ENCODE data around the gene ZNF700. TPM values are rescaled to one million over a fixed set of nuclear protein-coding genes. Genes with fewer than 3 reads are reported as not detected.

The ZNF700 gene
- total and polyA plus RNA-seq, 2 donors (not counting 3 experiments of a cell fraction or from before 2014, with no cell fraction given): 2.3 to 7.9 TPM

- no TSS peak for BruUV-seq (replicated peaks)
- POLR2A ChIA-PET: no interaction called here
- dilution Hi-C loops (cut with MboI; ENCODE audit: extremely low pct_ligation_motif_present, low sequenced_read_pairs): no loop called here
- no peaks in the 10 kb centered on the region for H3K9me1 ChIP-seq (replicated peaks; ENCODE audit: control insufficient read depth, extremely low read depth, insufficient read depth, low read length)
- intact Hi-C loops (cut with micrococcal nuclease): no loop called here
- H3K9ac ChIP-seq (replicated peaks; ENCODE audit: extremely low read depth, insufficient read depth, low read length): no peak overlapping the region
- H3K27me3 ChIP-seq (ENCODE audit: control insufficient read depth in 2 of 2, insufficient read depth in 2 of 2, low read length in 2 of 2): no peaks in the 10 kb centered on the region
- CTCF ChIA-PET: no interaction called here
- no peak overlapping the region for H2AFZ ChIP-seq (ENCODE audit: low read depth, low read length)
- DNase-seq (ENCODE audit: low read depth, low spot score) (no peak), FAIRE-seq (no peak)
- no peaks in the 10 kb centered on the region for H3K9me3 ChIP-seq (replicated peaks; ENCODE audit: control insufficient read depth, insufficient read depth, low read length)
- H3K4me3 ChIP-seq (replicated peaks in 1 of 3; ENCODE audit: insufficient read depth in 1 of 3, low read depth in 1 of 3, low read length in 3 of 3): no peak overlapping the region
- H3K36me3 ChIP-seq (ENCODE audit: control insufficient read depth in 2 of 2, extremely low read depth in 1 of 2, insufficient read depth in 2 of 2, low read length in 2 of 2): no peaks in the 10 kb centered on the region
- no peaks in the 10 kb centered on the region for H4K20me1 ChIP-seq (replicated peaks; ENCODE audit: control insufficient read depth, extremely low read depth, insufficient read depth, low read length)
- H3K27ac ChIP-seq (ENCODE audit: insufficient read depth, low read depth, low read length): no peak overlapping the region
- no peaks in the 10 kb centered on the region for H3K4me1 ChIP-seq (ENCODE audit: control insufficient read depth, extremely low read depth, insufficient read depth, low read length)
- no peaks in the 10 kb centered on the region for H3K79me2 ChIP-seq (ENCODE audit: control insufficient read depth, insufficient read depth, low read length)
- TF ChIP-seq FOS (IDR thresholded peaks at IDR 0.05; ENCODE audit: borderline replicate concordance, insufficient read depth, low read length) (no peak), MYC (IDR thresholded peaks at IDR 0.05; ENCODE audit: low read depth, low read length) (no peak), EZH2 (IDR thresholded peaks at IDR 0.05; ENCODE audit: borderline replicate concordance, low read depth, low read length, severe bottlenecking) (no peak), JUN (IDR thresholded peaks at IDR 0.05; ENCODE audit: borderline replicate concordance, insufficient read depth, insufficient read length, low read depth) (no peak), POLR2AphosphoS5 (IDR thresholded peaks at IDR 0.05; ENCODE audit: insufficient read depth, low read depth, low read length) (no peak), POLR2A (IDR thresholded peaks at IDR 0.05; ENCODE audit: low read depth, low read length) (no peak), MAX (IDR thresholded peaks at IDR 0.05; ENCODE audit: insufficient read depth, insufficient read length) (no peak), GATA2 (IDR thresholded peaks at IDR 0.05; ENCODE audit: insufficient read depth, insufficient read length, low read depth, low read length) (no peak), CTCF (IDR thresholded peaks at IDR 0.05; ENCODE audit: extremely low read depth in 1 of 2, insufficient read depth in 1 of 2, low read depth in 1 of 2, low read length in 2 of 2) (no peak)
- no peak overlapping the region for H3K4me2 ChIP-seq (ENCODE audit: insufficient read depth, low read length)
These were observed 34.3 kb upstream of the ZNF700 start for GRCh38 chr19:11890634-11891033.

Data from endothelial cell of umbilical vein (primary cell).